ENCODE results near the gene RAB40B. TPM values are rescaled to one million over a fixed set of nuclear protein-coding genes. Genes with fewer than 3 reads are reported as not detected.

The RAB40B gene
- total RNA-seq, 3 donors from 2014 or later (not counting 1 experiment from before 2014, with no cell fraction given), result 3.7 to 7.3 (median 4.0) TPM

DNA sequence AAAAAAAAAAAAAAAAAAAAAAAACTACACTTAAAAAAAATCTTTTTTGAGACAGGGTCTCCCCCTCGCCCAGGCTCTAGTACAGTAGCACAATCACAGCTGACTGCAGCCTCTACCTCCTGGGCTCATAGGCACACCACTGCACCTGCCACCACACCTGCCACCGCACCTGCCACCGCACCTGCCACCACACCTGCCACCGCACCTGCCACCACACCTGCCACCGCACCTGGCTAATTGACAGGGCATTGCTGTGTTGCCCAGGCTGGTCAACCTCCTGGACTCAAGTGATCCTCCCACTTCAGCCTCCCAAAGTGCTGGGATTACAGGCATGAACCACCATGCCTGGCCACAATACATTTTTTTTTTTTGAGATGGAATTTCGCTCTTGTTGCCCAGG is 32.6 kb downstream of the RAB40B start:
- no peak overlapping the region for H3K27ac Mint-ChIP-seq
- H3K27ac ChIP-seq (ENCODE audit: low read length), result no peak overlapping the region
- no peak overlapping the region for H3K4me3 Mint-ChIP-seq
- TF ChIP-seq, protein P1, sequence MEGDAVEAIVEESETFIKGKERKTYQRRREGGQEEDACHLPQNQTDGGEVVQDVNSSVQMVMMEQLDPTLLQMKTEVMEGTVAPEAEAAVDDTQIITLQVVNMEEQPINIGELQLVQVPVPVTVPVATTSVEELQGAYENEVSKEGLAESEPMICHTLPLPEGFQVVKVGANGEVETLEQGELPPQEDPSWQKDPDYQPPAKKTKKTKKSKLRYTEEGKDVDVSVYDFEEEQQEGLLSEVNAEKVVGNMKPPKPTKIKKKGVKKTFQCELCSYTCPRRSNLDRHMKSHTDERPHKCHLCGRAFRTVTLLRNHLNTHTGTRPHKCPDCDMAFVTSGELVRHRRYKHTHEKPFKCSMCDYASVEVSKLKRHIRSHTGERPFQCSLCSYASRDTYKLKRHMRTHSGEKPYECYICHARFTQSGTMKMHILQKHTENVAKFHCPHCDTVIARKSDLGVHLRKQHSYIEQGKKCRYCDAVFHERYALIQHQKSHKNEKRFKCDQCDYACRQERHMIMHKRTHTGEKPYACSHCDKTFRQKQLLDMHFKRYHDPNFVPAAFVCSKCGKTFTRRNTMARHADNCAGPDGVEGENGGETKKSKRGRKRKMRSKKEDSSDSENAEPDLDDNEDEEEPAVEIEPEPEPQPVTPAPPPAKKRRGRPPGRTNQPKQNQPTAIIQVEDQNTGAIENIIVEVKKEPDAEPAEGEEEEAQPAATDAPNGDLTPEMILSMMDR (IDR thresholded peaks at IDR 0.05), result no peak
- no peak overlapping the region for H3K4me3 ChIP-seq (ENCODE audit: low read length)
- no peak for ATAC-seq
- H3K4me1 Mint-ChIP-seq, result peaks cover 6 to 9% of the 10 kb centered on the region in 2 donors
- intact Hi-C loops (cut with micrococcal nuclease), result loop anchor here (5.0 kb wide), 1 partner anchor 116 kb away; no protein-coding TSS in a partner anchor
- no peaks in the 10 kb centered on the region for H3K36me3 Mint-ChIP-seq
- no peaks in the 10 kb centered on the region for H3K9me3 Mint-ChIP-seq
- no peaks in the 10 kb centered on the region for H3K27me3 ChIP-seq (ENCODE audit: control insufficient read depth, insufficient read depth, low read length)
- no peak for DNase-seq
- no peaks in the 10 kb centered on the region for H3K9me3 ChIP-seq (ENCODE audit: control insufficient read depth, insufficient read depth, low read length)
- H3K27me3 Mint-ChIP-seq (ENCODE audit: low read depth in 2 of 2), result no peaks in the 10 kb centered on the region
- peaks cover 9% of the 10 kb centered on the region for H3K4me1 ChIP-seq (ENCODE audit: control insufficient read depth, insufficient read depth, low read length)
- WGBS (ENCODE audit: insufficient coverage), result 93% methylated on average over 6 of the region's 6 CpGs
- no peaks in the 10 kb centered on the region for H3K36me3 ChIP-seq (ENCODE audit: control insufficient read depth, insufficient read depth, low read length)

DNA sequence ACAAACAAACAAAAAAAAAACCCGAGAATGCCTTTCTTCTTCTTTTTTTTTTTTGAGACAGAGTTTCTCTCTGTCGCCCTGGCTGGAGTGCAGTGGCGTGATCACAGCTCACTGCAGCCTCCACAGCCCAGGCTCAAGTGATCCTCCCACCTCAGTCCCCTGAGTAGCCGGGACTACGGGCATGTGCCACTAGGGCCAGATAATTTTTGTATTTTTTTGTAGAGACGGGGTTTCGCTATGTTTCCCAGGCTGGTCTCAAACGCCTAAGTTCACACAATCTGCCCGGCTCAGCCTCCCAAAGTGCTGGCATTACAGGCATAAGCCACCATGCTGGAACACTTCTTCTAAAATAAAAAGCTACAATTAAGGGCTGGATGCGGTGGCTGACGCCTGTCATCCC is 33.3 kb downstream of the RAB40B start:
- Histone ChIP-seq H3K36me3 (ENCODE audit: control insufficient read depth, insufficient read depth, low read length) (no peaks in the 10 kb centered on the region), H3K4me3 (ENCODE audit: low read length) (no peak overlapping the region), H3K9me3 (ENCODE audit: control insufficient read depth, insufficient read depth, low read length) (no peaks in the 10 kb centered on the region), H3K4me1 (ENCODE audit: control insufficient read depth, insufficient read depth, low read length) (peaks cover 9% of the 10 kb centered on the region), H3K27ac (ENCODE audit: low read length) (no peak overlapping the region), H3K27me3 (ENCODE audit: control insufficient read depth, insufficient read depth, low read length) (no peaks in the 10 kb centered on the region)
- no peak overlapping the region for H3K27ac Mint-ChIP-seq
- WGBS (ENCODE audit: insufficient coverage), result 92% methylated on average over 11 of the region's 11 CpGs
- peaks cover 6 to 8% of the 10 kb centered on the region in 2 donors for H3K4me1 Mint-ChIP-seq
- no peaks in the 10 kb centered on the region for H3K36me3 Mint-ChIP-seq
- no peak for ATAC-seq
- H3K4me3 Mint-ChIP-seq, result no peak overlapping the region
- H3K27me3 Mint-ChIP-seq (ENCODE audit: low read depth in 2 of 2), result no peaks in the 10 kb centered on the region
- intact Hi-C loops (cut with micrococcal nuclease), result loop anchor here (5.0 kb wide), 1 partner anchor 117 kb away; no protein-coding TSS in a partner anchor
- DNase-seq, result no peak
- no peaks in the 10 kb centered on the region for H3K9me3 Mint-ChIP-seq
- TF ChIP-seq, protein P1 (IDR thresholded peaks at IDR 0.05), result no peak

DNA sequence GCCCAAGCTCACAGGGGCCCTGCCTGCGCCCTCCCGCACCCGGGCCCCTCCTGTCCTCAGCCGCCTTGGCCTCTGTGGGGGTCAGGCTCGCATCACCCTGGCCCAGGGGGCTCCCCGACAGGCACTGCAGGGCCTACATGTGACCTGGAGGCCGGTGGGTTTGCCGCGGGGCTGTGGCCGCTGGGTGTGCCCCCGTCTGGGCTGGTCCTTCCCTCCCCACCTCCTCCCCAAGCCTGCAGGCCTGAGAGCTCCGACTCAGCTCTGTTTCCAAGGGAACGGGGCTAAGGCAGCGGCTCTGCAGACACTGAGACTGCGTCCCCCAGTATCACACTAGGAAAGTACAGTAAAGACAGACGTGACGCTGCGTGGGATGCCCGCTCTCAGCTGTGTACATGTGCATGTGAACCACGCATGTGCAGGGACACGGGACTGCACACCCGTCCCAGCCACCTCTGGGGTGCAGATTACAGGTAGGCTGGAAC is 33.8 kb downstream of the RAB40B start:
- TF ChIP-seq, protein P1 (IDR thresholded peaks at IDR 0.05), result no peak
- 92% methylated on average over 22 of the region's 22 CpGs for WGBS (ENCODE audit: insufficient coverage)
- H3K4me3 ChIP-seq (ENCODE audit: low read length), result no peak overlapping the region
- no peaks in the 10 kb centered on the region for H3K36me3 ChIP-seq (ENCODE audit: control insufficient read depth, insufficient read depth, low read length)
- DNase-seq (no peak), ATAC-seq (no peak)
- no peaks in the 10 kb centered on the region for H3K9me3 Mint-ChIP-seq
- H3K4me3 Mint-ChIP-seq, result no peak overlapping the region
- no peaks in the 10 kb centered on the region for H3K27me3 Mint-ChIP-seq (ENCODE audit: low read depth in 2 of 2)
- H3K9me3 ChIP-seq (ENCODE audit: control insufficient read depth, insufficient read depth, low read length), result no peaks in the 10 kb centered on the region
- H3K27ac ChIP-seq (ENCODE audit: low read length), result no peak overlapping the region
- intact Hi-C loops (cut with micrococcal nuclease), result loop anchor here (5.0 kb wide), 1 partner anchor 118 kb away; no protein-coding TSS in a partner anchor
- no peak overlapping the region for H3K27ac Mint-ChIP-seq
- peaks cover 6 to 8% of the 10 kb centered on the region in 2 donors for H3K4me1 Mint-ChIP-seq
- no peaks in the 10 kb centered on the region for H3K36me3 Mint-ChIP-seq
- H3K27me3 ChIP-seq (ENCODE audit: control insufficient read depth, insufficient read depth, low read length), result no peaks in the 10 kb centered on the region
- H3K4me1 ChIP-seq (ENCODE audit: control insufficient read depth, insufficient read depth, low read length), result peaks cover 9% of the 10 kb centered on the region

DNA sequence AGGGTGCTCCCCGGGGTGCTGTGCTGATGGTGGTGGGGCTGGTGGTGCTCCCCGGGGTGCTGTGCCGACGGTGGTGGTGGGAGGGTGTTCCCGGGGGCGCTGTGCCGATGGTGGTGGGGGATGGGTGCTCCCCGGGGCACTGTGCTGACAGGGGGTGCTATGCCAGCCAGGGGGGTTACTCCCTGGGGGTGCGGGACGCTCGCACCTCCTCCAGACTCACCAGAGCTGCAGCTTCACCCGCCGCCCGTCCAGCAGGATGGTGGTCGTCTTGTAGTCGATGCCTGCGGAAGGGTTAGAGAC is 34.3 kb downstream of the RAB40B start:
- WGBS (ENCODE audit: insufficient coverage), result 93% methylated on average over 17 of the region's 17 CpGs
- Histone ChIP-seq H3K27ac (ENCODE audit: low read length) (no peak overlapping the region), H3K27me3 (ENCODE audit: control insufficient read depth, insufficient read depth, low read length) (no peaks in the 10 kb centered on the region), H3K4me1 (ENCODE audit: control insufficient read depth, insufficient read depth, low read length) (peaks cover 9% of the 10 kb centered on the region), H3K4me3 (ENCODE audit: low read length) (no peak overlapping the region), H3K36me3 (ENCODE audit: control insufficient read depth, insufficient read depth, low read length) (no peaks in the 10 kb centered on the region), H3K9me3 (ENCODE audit: control insufficient read depth, insufficient read depth, low read length) (no peaks in the 10 kb centered on the region)
- intact Hi-C loops (cut with micrococcal nuclease), result no loop called here
- Mint-ChIP-seq H3K9me3 (no peaks in the 10 kb centered on the region), H3K4me1 (peaks cover 6 to 8% of the 10 kb centered on the region in 2 donors), H3K27me3 (ENCODE audit: low read depth in 2 of 2) (no peaks in the 10 kb centered on the region), H3K36me3 (no peaks in the 10 kb centered on the region), H3K4me3 (no peak overlapping the region), H3K27ac (no peak overlapping the region)
- TF ChIP-seq, protein P1 (IDR thresholded peaks at IDR 0.05), result no peak
- DNase-seq (no peak), ATAC-seq (no peak)
